22Rv1 (cell line): ENCODE data around the gene LDB3.

Experiments
- ZFX ChIP-seq: fragments of 450-650 bp; IDR thresholded peaks from 2 replicates; pipeline ENCODE4 v1.6.1; 2017; ENCODE audit warnings: antibody characterized with exemption, borderline replicate concordance
- TF ChIP-seq, protein P1 (sequence below): fragments of 450-650 bp; IDR thresholded peaks from 2 replicates; pipeline ENCODE4 v1.5.1; 2017; ENCODE audit warnings: mild to moderate bottlenecking

- TF ChIP-seq, protein P1, sequence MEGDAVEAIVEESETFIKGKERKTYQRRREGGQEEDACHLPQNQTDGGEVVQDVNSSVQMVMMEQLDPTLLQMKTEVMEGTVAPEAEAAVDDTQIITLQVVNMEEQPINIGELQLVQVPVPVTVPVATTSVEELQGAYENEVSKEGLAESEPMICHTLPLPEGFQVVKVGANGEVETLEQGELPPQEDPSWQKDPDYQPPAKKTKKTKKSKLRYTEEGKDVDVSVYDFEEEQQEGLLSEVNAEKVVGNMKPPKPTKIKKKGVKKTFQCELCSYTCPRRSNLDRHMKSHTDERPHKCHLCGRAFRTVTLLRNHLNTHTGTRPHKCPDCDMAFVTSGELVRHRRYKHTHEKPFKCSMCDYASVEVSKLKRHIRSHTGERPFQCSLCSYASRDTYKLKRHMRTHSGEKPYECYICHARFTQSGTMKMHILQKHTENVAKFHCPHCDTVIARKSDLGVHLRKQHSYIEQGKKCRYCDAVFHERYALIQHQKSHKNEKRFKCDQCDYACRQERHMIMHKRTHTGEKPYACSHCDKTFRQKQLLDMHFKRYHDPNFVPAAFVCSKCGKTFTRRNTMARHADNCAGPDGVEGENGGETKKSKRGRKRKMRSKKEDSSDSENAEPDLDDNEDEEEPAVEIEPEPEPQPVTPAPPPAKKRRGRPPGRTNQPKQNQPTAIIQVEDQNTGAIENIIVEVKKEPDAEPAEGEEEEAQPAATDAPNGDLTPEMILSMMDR, result no peak
- TF ChIP-seq ZFX, result no peak
Measured at GRCh38 chr10:86647773-86648703, 20.3 kb upstream of the LDB3 start.
